Nephron progenitor cell (in vitro differentiated cells): ENCODE results near the gene TTLL4.

Source experiments
- DNase-seq: peaks from one replicate; pipeline ENCODE4 v3.0.0; 2021
- H3K27ac Mint-ChIP-seq: 2 replicates; pipeline ENCODE4 v1.8.0; 2021; ENCODE audit warnings: mild to moderate bottlenecking, moderate library complexity, mixed read lengths
- H3K27me3 Mint-ChIP-seq: 2 replicates; pipeline ENCODE4 v1.8.0; 2021; ENCODE audit warnings: mild to moderate bottlenecking, low read depth, mixed read lengths; ENCODE audit not compliant: poor library complexity
- H3K36me3 Mint-ChIP-seq: 2 replicates; pipeline ENCODE4 v1.8.0; 2021; ENCODE audit warnings: low read depth, mixed read lengths
- H3K4me1 Mint-ChIP-seq: 2 replicates; pipeline ENCODE4 v1.8.0; 2021; ENCODE audit warnings: mixed read lengths
- H3K4me3 Mint-ChIP-seq: 2 replicates; pipeline ENCODE4 v1.8.0; 2021; ENCODE audit warnings: mild to moderate bottlenecking, moderate library complexity, mixed read lengths
- H3K9me3 Mint-ChIP-seq: 2 replicates; pipeline ENCODE4 v1.8.0; 2021; ENCODE audit warnings: mild to moderate bottlenecking, moderate library complexity, mixed read lengths
- TF ChIP-seq, protein P1 (sequence below): fragments of 200-600 bp; sonication (generic); IDR thresholded peaks from 2 replicates; pipeline ENCODE4 v1.5.0; 2021; ENCODE audit warnings: antibody characterized with exemption

The TTLL4 gene

GRCh38 chr2:218780046-218780445, 69.4 kb downstream of the TTLL4 start:
- Mint-ChIP-seq H3K9me3 (peaks cover 20% of the 10 kb centered on the region), H3K27ac (no peak overlapping the region), H3K36me3 (peaks cover 35% of the 10 kb centered on the region), H3K4me3 (no peak overlapping the region), H3K4me1 (peaks cover 18% of the 10 kb centered on the region), H3K27me3 (peaks cover 42% of the 10 kb centered on the region)
- TF ChIP-seq, protein P1, sequence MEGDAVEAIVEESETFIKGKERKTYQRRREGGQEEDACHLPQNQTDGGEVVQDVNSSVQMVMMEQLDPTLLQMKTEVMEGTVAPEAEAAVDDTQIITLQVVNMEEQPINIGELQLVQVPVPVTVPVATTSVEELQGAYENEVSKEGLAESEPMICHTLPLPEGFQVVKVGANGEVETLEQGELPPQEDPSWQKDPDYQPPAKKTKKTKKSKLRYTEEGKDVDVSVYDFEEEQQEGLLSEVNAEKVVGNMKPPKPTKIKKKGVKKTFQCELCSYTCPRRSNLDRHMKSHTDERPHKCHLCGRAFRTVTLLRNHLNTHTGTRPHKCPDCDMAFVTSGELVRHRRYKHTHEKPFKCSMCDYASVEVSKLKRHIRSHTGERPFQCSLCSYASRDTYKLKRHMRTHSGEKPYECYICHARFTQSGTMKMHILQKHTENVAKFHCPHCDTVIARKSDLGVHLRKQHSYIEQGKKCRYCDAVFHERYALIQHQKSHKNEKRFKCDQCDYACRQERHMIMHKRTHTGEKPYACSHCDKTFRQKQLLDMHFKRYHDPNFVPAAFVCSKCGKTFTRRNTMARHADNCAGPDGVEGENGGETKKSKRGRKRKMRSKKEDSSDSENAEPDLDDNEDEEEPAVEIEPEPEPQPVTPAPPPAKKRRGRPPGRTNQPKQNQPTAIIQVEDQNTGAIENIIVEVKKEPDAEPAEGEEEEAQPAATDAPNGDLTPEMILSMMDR: no peak
- no peak for DNase-seq

- peaks cover 14% of the 10 kb centered on the region for H3K9me3 Mint-ChIP-seq
- peaks cover 27% of the 10 kb centered on the region for H3K36me3 Mint-ChIP-seq
- peak overlapping the region; percentile 83 for H3K4me3 Mint-ChIP-seq
- peaks cover 45% of the 10 kb centered on the region for H3K27me3 Mint-ChIP-seq
- TF ChIP-seq, protein P1: no peak
- H3K4me1 Mint-ChIP-seq: peaks cover 18% of the 10 kb centered on the region
- no peak overlapping the region for H3K27ac Mint-ChIP-seq
- no peak for DNase-seq
Measured at GRCh38 chr2:218780851-218781690, 70.4 kb downstream of the TTLL4 start.

- peaks cover 9% of the 10 kb centered on the region for H3K9me3 Mint-ChIP-seq
- H3K27ac Mint-ChIP-seq: no peak within 1 kb of the TSS
- peak; percentile 59 for DNase-seq
- peaks cover 45% of the 10 kb centered on the region for H3K27me3 Mint-ChIP-seq
- H3K4me1 Mint-ChIP-seq: peaks cover 18% of the 10 kb centered on the region
- TF ChIP-seq, protein P1: no peak
- peak within 1 kb of the TSS; percentile 85 for H3K4me3 Mint-ChIP-seq
- peaks cover 24% of the 10 kb centered on the region for H3K36me3 Mint-ChIP-seq
Measured at GRCh38 chr2:218781691-218782527, 71.3 kb downstream of the TTLL4 start, which contains the start of gene CYP27A1. Gene CYP27A1, plus strand, starts transcription at chr2:218782147. Its CDS starts 36 bp downstream, at chr2:218782183.

- Mint-ChIP-seq H3K36me3 (peaks cover 19% of the 10 kb centered on the region), H3K9me3 (peaks cover 4% of the 10 kb centered on the region), H3K27me3 (peaks cover 45% of the 10 kb centered on the region), H3K27ac (no peak overlapping the region), H3K4me3 (peak overlapping the region; percentile 85), H3K4me1 (peaks cover 18% of the 10 kb centered on the region)
- TF ChIP-seq, protein P1: no peak
- no peak for DNase-seq
Measured at GRCh38 chr2:218782528-218782844, 71.9 kb downstream of the TTLL4 start.

DNA sequence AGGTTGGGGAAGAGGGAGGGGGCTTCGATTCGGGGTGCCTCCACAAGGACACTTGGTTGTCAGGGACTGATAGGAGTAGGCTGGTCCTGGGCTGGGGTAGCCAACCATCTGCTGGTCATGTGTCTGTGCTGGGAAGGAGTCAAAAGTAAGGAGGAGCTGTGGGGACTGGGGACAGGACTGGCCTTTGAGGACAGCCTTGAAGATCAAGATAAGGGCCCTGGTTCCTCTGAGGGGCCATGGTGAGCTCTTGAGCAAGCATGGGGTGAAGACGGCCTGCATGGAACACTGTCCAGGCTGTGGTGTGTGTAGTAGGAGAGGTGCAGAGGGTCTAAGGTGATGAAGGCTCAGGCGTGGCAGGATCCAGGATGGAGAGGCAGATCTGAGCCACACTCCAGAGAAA, 73.1 kb downstream of the TTLL4 start:
- DNase-seq: no peak
- Mint-ChIP-seq H3K4me3 (peak overlapping the region; percentile 34), H3K9me3 (no peaks in the 10 kb centered on the region), H3K27me3 (peaks cover 45% of the 10 kb centered on the region), H3K36me3 (peaks cover 12% of the 10 kb centered on the region), H3K4me1 (peaks cover 18% of the 10 kb centered on the region), H3K27ac (no peak overlapping the region)
- TF ChIP-seq, protein P1: no peak
